Colonic mucosa (tissue), 4 donors: ENCODE results near the gene EOGT. TPM values are rescaled to one million over a fixed set of nuclear protein-coding genes. Genes with fewer than 3 reads are reported as not detected.

Experiments used
- DNase-seq: peaks from one replicate; pipeline ENCODE4 v3.0.0-alpha.2; 2020
- H3K27ac ChIP-seq: fragments of 200-600 bp; one replicate; pipeline ENCODE4 v1.8.0; 2021
- H3K27me3 ChIP-seq: fragments of 200-600 bp; one replicate; pipeline ENCODE4 v1.8.0; 2021
- H3K36me3 ChIP-seq: fragments of 200-600 bp; one replicate; pipeline ENCODE4 v1.8.0; 2021
- H3K4me1 ChIP-seq: fragments of 200-600 bp; one replicate; pipeline ENCODE4 v1.8.0; 2021; ENCODE audit warnings: mild to moderate bottlenecking
- H3K4me3 ChIP-seq: fragments of 200-600 bp; one replicate; pipeline ENCODE4 v1.8.0; 2021
- H3K9ac ChIP-seq, 2 donors: one replicate each; pipeline ENCODE4 v1.7.0; 2013; ENCODE audit warnings: control low read depth in 2 of 2, low read depth in 2 of 2, low read length in 2 of 2
- H3K9me3 ChIP-seq: fragments of 200-600 bp; one replicate; pipeline ENCODE4 v1.8.0; 2021
- intact Hi-C: fragments of 100-400 bp; cut with DNase I; formaldehyde crosslinking; loops from one replicate; pipeline ENCODE4 v1.14.1; 2022
- total RNA-seq, 2 donors: library from RNA; stranded (reverse); fragmentation: NEBNext Ultra II Directional in 1 of 2; extraction: Animal tissue kit (Norgen Biotek cat#: 25700) in 1 of 2; gene quantifications; one replicate each; pipeline ENCODE4 v1.2.1, GENCODE V29; 2021
- TF ChIP-seq, protein P1 (sequence below): fragments of 200-600 bp; IDR thresholded peaks from one replicate; pipeline ENCODE4 v1.8.0; 2022; ENCODE audit warnings: antibody characterized with exemption, mild to moderate bottlenecking
- donor health status: healthy.
- donor health status: DM: no; HTN: no; CAD: no.
- donor health status: DM: no; HTN: no; CAD: no.

Gene EOGT
- total RNA-seq, 2 donors from 2014 or later, result 9.1 to 13.2 TPM

DNA sequence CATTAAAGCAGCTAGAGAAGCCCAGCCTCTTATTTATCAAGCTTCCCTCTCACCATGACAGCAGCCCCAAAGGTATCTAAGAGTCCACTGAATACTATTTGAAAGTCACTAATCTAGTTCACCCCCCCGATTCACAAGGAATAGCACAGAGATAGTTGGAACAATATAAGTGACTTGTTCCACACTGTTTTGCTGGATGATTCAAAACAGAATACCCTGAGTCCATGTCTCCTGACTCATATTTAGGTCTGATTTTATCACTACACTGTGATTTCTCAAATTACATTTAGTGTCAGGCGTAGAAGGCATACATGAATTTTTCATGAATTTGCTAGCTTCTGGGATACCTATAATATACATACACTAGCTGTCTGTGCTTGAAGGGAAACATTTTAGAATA lies 18.7 kb upstream of the EOGT start:
- H3K27ac ChIP-seq, result no peak overlapping the region
- DNase-seq, result no peak
- intact Hi-C loops, result no loop called here
- TF ChIP-seq, protein P1, sequence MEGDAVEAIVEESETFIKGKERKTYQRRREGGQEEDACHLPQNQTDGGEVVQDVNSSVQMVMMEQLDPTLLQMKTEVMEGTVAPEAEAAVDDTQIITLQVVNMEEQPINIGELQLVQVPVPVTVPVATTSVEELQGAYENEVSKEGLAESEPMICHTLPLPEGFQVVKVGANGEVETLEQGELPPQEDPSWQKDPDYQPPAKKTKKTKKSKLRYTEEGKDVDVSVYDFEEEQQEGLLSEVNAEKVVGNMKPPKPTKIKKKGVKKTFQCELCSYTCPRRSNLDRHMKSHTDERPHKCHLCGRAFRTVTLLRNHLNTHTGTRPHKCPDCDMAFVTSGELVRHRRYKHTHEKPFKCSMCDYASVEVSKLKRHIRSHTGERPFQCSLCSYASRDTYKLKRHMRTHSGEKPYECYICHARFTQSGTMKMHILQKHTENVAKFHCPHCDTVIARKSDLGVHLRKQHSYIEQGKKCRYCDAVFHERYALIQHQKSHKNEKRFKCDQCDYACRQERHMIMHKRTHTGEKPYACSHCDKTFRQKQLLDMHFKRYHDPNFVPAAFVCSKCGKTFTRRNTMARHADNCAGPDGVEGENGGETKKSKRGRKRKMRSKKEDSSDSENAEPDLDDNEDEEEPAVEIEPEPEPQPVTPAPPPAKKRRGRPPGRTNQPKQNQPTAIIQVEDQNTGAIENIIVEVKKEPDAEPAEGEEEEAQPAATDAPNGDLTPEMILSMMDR, result no peak
- no peak overlapping the region for H3K4me3 ChIP-seq
- H3K9me3 ChIP-seq, result no peaks in the 10 kb centered on the region
- H3K9ac ChIP-seq, result no peak overlapping the region
- H3K4me1 ChIP-seq, result no peaks in the 10 kb centered on the region
- peaks cover 22% of the 10 kb centered on the region for H3K36me3 ChIP-seq
- H3K27me3 ChIP-seq, result no peaks in the 10 kb centered on the region

DNA sequence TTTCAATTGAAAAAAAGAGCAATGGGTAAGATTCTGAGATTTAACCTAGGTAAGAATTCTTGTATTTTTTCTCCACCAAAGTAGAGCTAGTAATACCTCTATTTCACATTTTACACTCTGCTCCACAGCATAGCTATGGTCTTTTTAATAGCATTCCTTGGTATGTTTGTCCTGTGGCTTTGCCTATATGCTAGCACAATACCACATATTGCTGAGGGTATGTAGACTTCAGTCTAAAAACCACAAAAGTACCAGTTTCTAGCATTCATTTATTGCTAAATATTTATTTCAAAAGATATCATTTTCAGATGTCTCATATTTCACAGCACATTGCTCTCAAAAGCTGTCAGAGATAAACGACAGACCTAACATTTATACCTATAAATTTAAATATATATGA lies 18.2 kb upstream of the EOGT start:
- Histone ChIP-seq H3K27me3 (no peaks in the 10 kb centered on the region), H3K9ac (no peak overlapping the region), H3K27ac (no peak overlapping the region), H3K9me3 (no peaks in the 10 kb centered on the region), H3K4me1 (no peaks in the 10 kb centered on the region), H3K36me3 (peaks cover 22% of the 10 kb centered on the region), H3K4me3 (no peak overlapping the region)
- intact Hi-C loops, result no loop called here
- TF ChIP-seq, protein P1, result no peak
- no peak for DNase-seq

DNA sequence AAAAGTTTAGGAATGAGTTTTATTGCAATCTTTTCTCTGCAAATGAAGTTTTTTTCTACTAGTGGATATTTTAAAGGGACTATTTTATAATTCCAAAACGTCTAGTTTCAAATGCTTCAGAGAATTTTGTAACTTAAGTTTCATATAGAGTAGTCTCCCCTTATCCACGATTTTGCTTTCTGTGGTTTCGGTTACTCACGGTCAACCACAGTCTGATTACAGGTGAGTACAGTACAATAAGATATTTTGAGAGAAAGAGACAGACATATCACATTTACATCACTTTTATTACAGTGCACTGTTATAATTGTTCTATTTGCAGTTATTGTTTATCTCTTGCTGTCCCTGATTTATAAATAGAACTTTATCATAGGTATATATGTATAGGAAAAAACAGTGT lies 7.4 kb upstream of the EOGT start:
- no peaks in the 10 kb centered on the region for H3K4me1 ChIP-seq
- H3K27ac ChIP-seq, result no peak overlapping the region
- intact Hi-C loops, result no loop called here
- H3K36me3 ChIP-seq, result no peaks in the 10 kb centered on the region
- no peak for DNase-seq
- no peak overlapping the region for H3K4me3 ChIP-seq
- no peaks in the 10 kb centered on the region for H3K9me3 ChIP-seq
- TF ChIP-seq, protein P1, result no peak
- no peaks in the 10 kb centered on the region for H3K27me3 ChIP-seq
- no peak overlapping the region for H3K9ac ChIP-seq

DNA sequence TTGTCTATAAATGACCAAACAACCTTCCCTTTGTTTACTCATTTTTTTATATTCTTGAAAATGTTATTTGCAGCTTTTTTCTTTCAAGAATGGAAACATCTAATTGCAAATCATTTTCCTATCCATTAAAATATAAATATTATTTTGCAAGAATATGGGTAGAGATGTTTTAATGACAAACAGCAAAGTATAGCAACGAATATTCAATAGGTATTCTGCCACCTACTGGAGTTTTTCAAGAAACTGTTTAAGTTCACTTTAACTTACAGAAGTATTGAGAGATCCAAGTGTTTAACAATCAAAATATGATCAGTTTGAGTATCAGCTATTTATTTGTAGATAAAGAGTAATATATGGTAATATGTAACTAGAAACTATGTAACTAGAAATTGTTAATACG lies 6.9 kb upstream of the EOGT start:
- H3K4me1 ChIP-seq, result no peaks in the 10 kb centered on the region
- no peak overlapping the region for H3K27ac ChIP-seq
- H3K9me3 ChIP-seq, result no peaks in the 10 kb centered on the region
- H3K27me3 ChIP-seq, result no peaks in the 10 kb centered on the region
- TF ChIP-seq, protein P1, result no peak
- no peaks in the 10 kb centered on the region for H3K36me3 ChIP-seq
- intact Hi-C loops, result no loop called here
- DNase-seq, result no peak
- no peak overlapping the region for H3K9ac ChIP-seq
- H3K4me3 ChIP-seq, result no peak overlapping the region

DNA sequence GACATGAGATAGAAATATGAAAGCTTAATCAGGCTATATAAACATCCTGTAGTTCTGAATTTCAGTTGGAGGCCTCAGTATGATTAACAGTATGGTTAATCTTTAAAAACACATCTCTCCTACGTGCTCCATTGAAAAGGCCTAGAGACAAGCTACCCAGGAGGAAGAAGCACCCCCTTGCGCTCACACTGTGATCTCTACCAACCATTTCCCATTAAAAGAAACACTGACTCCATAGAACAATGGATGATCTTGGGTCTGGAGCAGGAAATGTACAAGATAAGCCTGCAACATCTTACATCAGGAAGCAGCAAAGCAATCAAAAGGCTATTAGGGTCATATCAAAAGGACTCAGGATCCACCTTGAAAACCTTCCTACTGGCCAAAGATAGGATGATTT lies 3.4 kb upstream of the EOGT start:
- Histone ChIP-seq H3K9me3 (no peaks in the 10 kb centered on the region), H3K4me3 (no peak overlapping the region), H3K27me3 (no peaks in the 10 kb centered on the region), H3K36me3 (no peaks in the 10 kb centered on the region), H3K9ac (no peak overlapping the region), H3K4me1 (no peaks in the 10 kb centered on the region), H3K27ac (no peak overlapping the region)
- TF ChIP-seq, protein P1, result no peak
- intact Hi-C loops, result no loop called here
- DNase-seq, result no peak

DNA sequence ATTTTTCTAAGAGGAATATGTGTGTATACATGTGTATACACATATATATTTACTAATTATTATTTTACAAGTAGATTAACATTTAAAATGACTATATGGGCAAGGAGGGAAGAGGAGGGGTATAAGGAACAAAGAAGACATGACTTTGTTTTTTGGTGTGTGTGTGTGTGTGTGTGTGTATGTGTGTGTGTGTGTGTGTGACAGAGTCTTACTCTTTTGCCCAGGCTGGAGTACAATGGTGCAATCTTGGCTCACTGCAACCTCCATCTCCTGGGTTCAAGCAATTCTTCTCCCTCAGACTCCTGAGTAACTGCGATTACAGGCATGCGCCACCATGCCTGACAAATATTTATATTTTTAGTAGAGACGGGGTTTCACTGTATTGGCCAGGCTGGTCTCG lies 2.6 kb upstream of the EOGT start:
- no peak overlapping the region for H3K9ac ChIP-seq
- H3K4me3 ChIP-seq, result no peak overlapping the region
- no peaks in the 10 kb centered on the region for H3K9me3 ChIP-seq
- H3K4me1 ChIP-seq, result no peaks in the 10 kb centered on the region
- no peak for DNase-seq
- H3K36me3 ChIP-seq, result no peaks in the 10 kb centered on the region
- H3K27ac ChIP-seq, result no peak overlapping the region
- TF ChIP-seq, protein P1, result no peak
- intact Hi-C loops, result no loop called here
- H3K27me3 ChIP-seq, result no peaks in the 10 kb centered on the region
